Panc1 (cell line): ENCODE data around the gene CACNA1I.

Source experiments
- CTCF ChIP-seq: fragments of 450-650 bp; IDR thresholded peaks from 2 replicates; pipeline ENCODE4 v1.5.1; 2017; ENCODE audit warnings: mild to moderate bottlenecking
- REST ChIP-seq, 2 experiments: IDR thresholded peaks; 2 replicates each; pipeline ENCODE4 v1.6.1; 2011 to 2012; ENCODE audit warnings: low read depth in 2 of 2, control low read depth in 1 of 2, low read length in 1 of 2, mild to moderate bottlenecking in 1 of 2, moderate library complexity in 1 of 2; ENCODE audit not compliant: insufficient read depth in 1 of 2

GRCh38 chr22:39710380-39711150 is 140.0 kb downstream of the CACNA1I start:
- TF ChIP-seq CTCF (no peak), REST (IDR thresholded peaks at IDR 0.05; ENCODE audit: insufficient read depth in 1 of 2, low read depth in 2 of 2, low read length in 1 of 2) (no peak)
